ENCODE results near the gene ANKRD66.
"Not testable (repeated sequence)": the region's sequence is repeated elsewhere in the genome, so short reads cannot be mapped to it uniquely, and the experiment has no call there.

GRCh38 chr6:46774736-46775135 lies 28.0 kb downstream of the ANKRD66 start:
- TF ChIP-seq CTCF (optimal IDR thresholded peaks at IDR 0.05 in 1 of 3, IDR thresholded peaks at IDR 0.05 in 1 of 3, conservative IDR thresholded peaks at IDR 0.05 in 1 of 3; ENCODE audit: extremely low read depth in 1 of 3, insufficient read depth in 2 of 3, low read length in 3 of 3); EZH2 (IDR thresholded peaks at IDR 0.05; ENCODE audit: low read length): not testable (repeated sequence)

Data from keratinocyte (primary cell).